CD4-positive, alpha-beta T cell treated with Interferon gamma for 1 hour (primary cell): ENCODE measurements around the gene ZBTB45.
A peak's percentile ranks its signal among the peaks of the same experiment; 100 is the strongest.

ENCODE experiments used
- DNase-seq: peaks from one replicate; pipeline ENCODE4 v3.0.0-alpha.2; 2020

ZBTB45 gene

GRCh38 chr19:58538257-58539168 is 18.9 kb upstream of the ZBTB45 start:
- peak; percentile 47 for DNase-seq

GRCh38 chr19:58536852-58537798 is 17.5 kb upstream of the ZBTB45 start:
- no peak for DNase-seq

GRCh38 chr19:58535857-58536256 is 16.2 kb upstream of the ZBTB45 start:
- DNase-seq = no peak

GRCh38 chr19:58531034-58531840 is 11.6 kb upstream of the ZBTB45 start:
- no peak for DNase-seq

- DNase-seq = no peak
Observed at GRCh38 chr19:58529405-58529804, 9.8 kb upstream of the ZBTB45 start.

GRCh38 chr19:58522709-58523108 is 3.1 kb upstream of the ZBTB45 start:
- no peak for DNase-seq

GRCh38 chr19:58521651-58522050 is 2.0 kb upstream of the ZBTB45 start:
- no peak for DNase-seq

GRCh38 chr19:58520257-58520599 is 618 bp upstream of the ZBTB45 start:
- DNase-seq = no peak

GRCh38 chr19:58519087-58519354 is 589 bp downstream of the ZBTB45 start:
- DNase-seq = peak; percentile 38

- no peak for DNase-seq
Observed at GRCh38 chr19:58518256-58519086, 1.1 kb downstream of the ZBTB45 start.

GRCh38 chr19:58516964-58517833 is 2.4 kb downstream of the ZBTB45 start:
- no peak for DNase-seq

GRCh38 chr19:58516246-58516836 is 3.3 kb downstream of the ZBTB45 start:
- DNase-seq = no peak

GRCh38 chr19:58515259-58515658 is 4.4 kb downstream of the ZBTB45 start:
- DNase-seq = no peak

- DNase-seq = no peak
Observed at GRCh38 chr19:58514564-58515022, 5.0 kb downstream of the ZBTB45 start.

- peak; percentile 92 for DNase-seq
Observed at GRCh38 chr19:58513694-58514563, 5.7 kb downstream of the ZBTB45 start.

GRCh38 chr19:58513213-58513693 is 6.4 kb downstream of the ZBTB45 start:
- DNase-seq = no peak

GRCh38 chr19:58511353-58512208 is 8.0 kb downstream of the ZBTB45 start, which contains the start of gene SLC27A5:
SLC27A5 (minus strand) TSS chr19:58511992; CDS start chr19:58511955, 37 bp downstream.
- DNase-seq = no peak
